Hypothalamus (tissue), 51 donors: ENCODE measurements around the gene IPPK.

Source experiments
- DNase-seq, 51 donors: peaks; one replicate each; lab custom pipeline; 2025; lab: John Stamatoyannopoulos, UW

IPPK gene

DNA sequence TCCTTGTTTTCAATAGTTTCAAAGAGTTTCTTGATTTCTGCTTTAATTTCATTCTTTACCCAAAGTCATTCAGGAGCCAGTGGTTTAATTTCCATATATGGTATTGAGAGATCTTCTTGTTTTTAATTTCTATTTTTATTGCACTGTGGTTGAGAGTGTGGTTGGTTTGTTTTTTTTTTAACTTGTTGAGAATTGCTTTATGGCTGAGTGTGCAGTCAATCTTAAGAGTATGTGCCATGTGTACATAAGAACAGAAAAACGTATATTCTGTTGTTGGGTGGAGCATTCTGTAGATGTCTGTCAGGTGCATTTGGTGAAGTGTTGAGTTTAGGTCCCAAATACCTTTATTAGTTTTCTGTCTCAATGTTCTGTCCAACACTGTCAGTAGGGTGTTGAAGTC is 26.7 kb upstream of the IPPK start:
- no peak for DNase-seq

DNA sequence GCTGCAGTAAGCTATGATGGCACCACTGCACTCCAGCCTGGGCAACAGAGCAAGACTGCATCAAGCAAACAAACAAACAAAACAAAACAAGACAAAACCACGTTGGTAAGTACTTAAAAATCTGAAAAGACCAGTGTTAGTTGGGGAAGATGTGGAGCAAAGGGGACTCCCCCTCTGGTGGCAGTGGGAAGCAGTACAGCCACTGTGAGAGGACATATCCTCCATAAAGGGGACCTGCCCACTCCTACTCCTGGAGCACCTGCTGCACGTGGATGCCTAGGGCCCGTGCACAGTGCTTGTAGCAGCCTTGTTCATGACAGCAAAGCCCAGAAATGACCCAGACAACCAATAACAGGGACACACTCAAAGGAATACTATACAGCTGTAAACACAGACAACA is 17.0 kb upstream of the IPPK start:
- no peak for DNase-seq

DNA sequence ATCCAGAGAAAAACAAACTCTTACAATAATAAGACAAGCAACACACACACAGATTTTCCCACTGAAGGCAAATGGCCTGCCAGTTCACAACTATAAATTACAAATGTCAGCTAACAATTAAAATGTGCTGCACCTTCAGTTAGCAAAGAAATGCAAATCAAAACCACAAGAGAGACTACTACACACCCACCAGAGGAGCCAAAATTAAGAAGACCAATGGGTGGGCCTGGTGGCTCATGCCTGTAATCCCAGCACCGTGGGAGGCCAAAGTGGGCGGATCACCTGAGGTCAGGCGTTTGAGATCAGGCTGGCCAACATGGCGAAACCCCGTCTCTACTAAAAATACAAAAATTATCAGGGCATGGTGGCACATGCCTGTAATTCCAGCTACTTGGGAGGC is 15.1 kb upstream of the IPPK start:
- no peak for DNase-seq

DNA sequence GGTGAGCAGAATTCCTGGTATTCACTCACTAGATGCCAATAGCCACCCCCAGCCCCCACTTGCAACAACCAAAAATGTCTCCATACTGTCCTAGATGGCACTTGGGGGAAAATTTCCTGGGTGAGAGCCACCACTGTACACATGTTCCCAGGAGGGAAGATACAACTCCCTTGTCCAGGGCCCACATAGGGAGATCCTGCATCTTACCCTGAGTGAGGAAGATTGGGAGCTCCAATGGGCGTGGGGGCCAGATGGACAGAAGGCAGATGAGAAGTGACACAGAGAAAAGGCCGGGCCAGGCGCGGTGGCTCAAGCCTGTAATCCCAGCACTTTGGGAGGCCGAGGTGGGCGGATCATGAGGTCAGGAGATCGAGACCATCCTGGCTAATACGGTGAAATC is 12.3 kb upstream of the IPPK start:
- no peak for DNase-seq

DNA sequence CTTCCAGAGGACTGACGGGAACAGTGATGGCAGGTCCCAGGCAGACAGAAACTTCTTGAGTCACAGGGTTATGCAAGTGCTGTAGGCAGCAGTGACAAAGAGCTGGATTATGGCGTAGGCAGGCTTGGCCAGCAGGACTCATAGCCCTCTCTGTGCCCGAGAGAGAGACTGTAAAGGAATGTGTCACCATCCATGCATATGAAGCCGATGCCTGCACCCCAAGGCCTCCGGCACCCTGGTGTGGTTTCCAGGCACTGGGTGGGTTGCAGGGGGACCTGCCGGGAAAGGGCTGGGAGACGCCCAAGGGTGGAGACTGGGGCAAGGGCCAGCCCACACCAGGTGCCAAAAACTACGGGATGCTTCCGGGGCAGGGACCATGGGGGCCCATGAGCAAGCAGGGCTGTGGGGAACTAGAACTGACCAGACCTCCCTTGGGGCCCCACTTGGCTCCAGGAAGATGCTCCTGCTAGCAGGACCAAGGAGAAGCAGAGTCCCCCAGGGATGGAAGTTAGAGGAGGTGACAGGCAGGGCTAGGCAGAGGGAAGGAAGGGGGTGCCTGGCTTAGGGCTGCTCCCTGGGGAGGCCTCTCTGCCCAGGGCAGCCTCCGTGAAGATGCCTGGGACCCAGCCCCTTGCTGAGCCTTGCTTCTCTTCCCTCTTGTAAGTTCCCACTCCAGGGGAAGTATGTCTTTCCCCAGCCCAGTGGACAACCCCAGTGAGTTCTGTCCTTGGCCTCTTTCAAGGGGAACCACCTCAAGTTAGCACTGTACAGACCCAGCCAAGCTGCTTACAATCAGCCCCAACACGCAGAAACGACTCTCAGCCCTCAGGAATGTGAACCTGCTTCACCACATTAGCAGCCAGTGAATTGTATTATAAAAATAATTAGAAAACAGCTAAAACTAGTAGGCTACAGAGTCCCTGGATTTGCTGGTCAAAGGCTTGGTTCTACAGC is 10.5 kb upstream of the IPPK start:
- no peak for DNase-seq

DNA sequence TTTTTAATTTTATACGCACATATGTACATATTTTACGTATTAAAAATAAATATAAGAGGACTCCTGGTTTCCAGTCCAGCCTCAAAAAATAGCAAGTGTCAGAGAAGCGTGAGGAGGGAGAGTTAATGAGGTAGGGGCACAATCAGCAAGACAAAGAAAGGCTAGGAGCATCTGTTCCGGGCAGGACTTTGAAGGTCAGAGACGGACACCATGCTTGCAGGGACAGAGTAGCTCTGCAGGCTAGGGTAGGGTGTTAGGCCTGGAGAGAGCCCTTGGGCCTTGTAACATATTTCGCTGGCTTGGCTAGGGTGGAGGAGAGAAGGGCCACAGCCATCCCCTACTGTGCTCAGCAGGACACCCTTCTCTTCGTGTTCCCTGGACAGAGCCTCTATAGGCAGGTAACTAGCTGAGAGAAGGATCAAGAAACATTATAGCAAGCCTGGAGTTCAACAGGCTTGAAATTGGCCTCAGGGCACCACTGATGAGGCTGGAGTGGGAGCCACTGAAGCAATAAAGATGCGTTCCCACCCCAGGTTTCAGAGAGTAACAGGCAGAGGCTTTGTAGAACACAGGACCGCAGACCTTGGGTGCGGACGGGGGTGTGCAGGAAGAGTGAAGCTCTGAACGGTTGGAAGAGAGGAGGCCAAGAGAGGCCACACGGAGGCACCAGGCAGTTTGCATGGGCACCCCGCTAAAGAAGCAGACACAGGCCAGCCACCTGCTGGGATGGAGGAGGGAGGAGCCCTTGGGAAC is 9.7 kb upstream of the IPPK start:
- no peak for DNase-seq

DNA sequence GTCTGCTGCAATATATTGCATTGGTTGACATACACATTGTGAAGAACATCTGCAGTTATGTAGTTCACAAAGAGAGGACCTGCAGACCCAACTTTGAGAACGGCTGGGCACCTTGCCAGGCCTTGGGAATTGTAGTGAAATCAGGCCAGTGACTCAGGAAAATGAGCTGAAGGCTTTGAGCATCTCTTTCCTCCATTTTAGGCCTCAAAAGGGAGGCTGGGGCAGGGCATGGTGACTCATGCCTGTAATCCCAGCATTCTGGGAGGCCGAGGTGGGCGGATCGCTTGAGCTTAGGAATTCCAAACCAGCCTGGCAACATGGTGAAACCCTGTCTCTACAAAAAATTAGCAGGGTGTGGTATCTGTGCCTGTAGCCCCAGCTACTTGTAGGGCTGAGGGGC is 1.4 kb upstream of the IPPK start:
- peak in 6 of 51 donors; percentile 11 to 36 (median 18) for DNase-seq

DNA sequence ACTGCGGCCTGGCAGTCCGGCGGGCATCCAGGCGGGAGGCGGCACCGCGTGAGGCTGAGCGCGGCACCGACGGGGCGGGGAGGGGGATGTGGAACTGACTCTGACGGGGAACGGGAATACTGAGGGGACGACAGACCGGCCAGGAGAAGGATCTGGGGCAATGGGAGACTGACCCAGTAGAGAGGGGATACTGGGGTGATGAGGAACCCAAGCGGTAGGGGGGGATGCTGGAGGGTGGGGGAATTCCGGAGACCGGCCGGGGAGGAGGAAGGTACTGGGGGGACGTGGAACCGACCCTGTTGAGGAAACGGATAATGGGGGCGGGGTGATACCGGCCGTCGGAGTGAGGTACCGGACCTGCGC is 423 bp downstream of the IPPK start:
- peak in 2 of 51 donors; percentile 17 to 25 for DNase-seq

DNA sequence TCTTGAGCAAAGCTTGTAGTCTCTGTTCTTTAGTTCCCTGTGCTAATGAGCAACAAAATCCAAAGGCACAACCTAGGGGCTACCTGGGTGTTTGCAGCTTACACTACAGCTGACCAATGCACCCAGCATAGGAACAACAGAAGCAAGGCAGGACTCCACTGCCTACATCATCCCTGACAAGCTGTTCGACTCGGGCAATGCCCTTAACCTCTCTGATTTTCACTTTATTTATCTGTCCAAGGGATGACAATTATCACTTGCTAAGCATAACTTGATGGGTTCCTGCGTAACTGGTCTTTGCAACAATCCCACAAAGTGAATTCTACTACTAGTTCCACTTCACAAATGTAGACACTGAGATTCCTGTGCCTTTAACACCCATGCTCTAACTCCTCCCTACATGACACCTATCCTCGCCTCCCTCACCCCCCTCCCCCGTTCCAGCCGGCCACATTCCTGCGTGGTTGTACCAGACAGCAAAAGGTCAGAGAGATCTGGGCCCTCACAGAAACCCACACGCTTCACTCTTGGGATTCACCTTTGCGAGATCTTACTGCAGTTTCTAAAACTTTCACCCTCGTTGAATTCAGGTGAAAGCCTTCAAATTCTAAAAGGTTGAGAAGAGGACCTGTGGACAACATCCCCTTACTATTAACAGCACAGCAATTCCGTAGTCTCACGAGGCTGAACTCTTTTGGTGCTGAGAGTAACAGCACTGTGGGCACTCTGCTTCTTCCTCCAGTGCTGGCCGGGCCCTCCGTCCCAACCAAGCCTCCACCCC is 995 bp downstream of the IPPK start:
- DNase-seq, result peak in 1 of 51 donors; percentile 11

DNA sequence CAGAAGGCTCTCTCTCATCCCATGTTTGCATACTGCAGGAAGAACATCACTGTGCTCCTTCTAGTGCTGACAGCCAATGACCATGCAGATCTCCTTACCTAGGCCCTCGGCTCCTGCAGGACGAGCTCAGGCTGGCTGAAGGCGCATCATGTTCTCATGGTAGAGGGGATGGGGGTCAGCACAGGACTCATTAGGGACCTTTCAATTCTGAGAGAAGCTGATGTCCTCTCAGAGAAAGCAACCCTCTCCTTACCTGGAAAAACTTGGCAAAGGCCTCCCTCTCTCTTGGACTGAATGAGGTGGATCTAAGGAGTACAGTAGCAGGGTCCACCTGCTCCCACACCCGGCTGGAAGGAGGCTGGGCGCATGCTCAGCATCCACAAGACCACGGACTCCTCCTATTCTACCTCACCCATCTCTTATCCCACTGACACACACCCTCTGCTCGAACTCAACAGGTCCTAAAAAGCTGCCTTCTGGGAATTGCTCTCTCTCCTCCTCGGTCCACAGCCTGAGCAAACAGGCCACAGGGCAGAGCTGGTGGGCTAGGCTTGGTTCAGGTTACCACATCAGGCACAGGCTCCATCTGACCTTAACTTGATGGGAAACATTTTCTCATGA is 2.9 kb downstream of the IPPK start:
- DNase-seq, result no peak

DNA sequence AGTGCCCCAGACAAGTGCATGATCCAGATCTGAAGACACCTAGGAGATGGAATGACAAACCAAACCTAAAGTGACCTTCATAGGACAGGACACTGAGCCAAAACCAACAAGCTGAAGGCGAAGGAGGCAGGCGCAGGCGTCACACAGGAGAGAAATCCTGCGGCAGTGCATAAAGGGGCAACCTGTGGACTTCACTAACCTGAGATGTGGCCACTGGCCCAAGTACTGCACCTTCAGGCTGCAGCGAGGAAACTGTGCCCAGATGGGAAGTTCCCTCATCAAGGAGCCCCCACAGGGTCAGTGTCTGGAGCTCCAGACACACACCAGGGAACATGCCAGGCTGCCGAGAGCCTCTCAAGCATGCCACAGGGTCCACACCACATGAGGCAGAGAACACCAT is 3.7 kb downstream of the IPPK start:
- no peak for DNase-seq

DNA sequence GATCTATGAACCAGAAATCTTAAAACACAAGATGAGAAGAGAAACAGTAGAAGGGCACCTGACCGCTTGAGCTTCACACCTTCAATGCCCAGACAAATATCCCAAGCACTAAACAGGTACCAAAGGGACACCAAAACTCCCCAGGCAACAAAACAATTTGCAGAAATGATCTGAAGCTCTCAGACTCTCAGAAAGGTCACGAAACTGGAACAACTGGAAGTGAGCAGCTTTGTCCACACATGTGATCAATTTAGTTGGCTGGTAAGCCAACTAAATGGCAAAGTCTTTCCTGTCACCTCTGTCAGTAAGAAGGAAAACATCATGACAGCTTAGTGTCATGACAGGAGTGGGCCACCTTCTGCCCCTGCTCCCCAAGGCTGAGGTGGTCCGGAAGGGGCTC is 4.1 kb downstream of the IPPK start:
- DNase-seq, result no peak

DNA sequence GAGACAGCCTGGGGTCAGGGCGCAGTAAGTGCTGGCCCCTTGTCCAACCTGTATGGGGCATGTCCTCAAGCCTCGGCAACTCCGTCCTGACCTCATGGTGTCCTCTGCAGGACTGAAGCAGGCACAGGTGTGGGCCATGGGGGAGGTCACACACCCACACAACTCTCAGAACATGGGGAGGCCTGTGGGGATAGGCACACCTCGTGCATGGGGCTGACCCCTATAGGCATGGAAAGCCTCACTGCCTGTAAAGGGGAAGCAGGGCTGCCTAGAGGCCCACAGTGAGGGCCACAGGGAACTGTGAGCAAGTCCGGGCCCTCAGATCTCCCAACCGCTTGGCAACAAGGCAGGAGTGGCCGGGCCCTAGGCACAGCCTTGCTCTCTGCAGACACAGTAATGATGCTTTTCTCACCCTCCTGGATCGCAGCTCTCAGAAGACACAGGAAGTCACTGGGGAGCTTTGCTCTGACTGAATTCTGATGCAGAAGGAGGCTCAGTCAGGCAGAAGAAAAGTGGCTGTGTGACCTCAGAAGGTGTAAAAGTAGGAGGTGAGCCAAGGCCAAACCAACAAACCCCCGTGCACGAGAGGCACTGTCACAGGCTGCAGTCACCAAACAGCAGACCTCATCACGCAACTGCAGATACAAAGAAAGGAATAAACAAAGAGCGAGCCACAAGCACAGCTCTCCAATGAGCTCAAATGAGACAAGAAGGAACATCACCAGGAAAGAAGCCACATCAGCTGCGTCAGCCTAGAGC is 5.4 kb downstream of the IPPK start:
- peak in 15 of 51 donors; percentile 20 to 56 (median 27) for DNase-seq

DNA sequence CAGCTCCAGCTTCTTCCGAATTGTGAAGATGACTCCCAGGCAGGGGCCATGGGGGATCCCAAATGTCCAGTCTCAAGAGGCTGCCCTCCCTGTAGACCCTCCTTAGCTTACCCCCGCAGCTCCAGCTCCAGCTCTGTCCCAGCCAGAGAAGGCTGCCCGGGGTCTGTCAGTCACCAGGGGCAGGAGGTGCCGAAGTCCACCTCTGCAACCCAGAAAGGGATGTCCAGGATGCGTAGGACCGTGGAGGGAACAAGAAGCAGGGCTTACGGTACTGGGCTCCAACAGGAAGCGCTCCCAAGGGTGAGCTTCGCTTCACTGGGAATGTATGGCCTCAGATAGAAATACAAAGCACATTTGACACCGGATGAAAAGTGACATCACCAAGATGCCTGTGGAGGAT is 6.0 kb downstream of the IPPK start:
- DNase-seq, result peak in 1 of 51 donors; percentile 13

DNA sequence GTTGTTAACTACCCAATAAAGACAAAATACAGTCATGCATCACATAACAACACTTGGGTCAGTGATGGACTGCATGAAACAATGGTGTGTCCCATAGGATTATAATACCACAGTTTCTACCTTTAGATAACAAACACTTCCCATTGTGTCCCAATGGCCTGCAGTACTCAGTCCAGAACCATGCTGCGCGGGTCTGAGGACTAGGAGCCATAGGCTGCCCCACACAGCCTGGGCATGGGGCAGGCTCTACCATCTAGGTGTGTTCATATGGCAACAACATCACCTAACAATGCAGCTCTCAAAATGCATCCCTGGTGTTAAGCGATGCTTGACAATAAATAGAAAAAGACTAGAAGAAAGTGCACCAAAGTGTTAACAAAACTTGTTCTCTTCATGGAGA is 6.8 kb downstream of the IPPK start:
- DNase-seq, result no peak

DNA sequence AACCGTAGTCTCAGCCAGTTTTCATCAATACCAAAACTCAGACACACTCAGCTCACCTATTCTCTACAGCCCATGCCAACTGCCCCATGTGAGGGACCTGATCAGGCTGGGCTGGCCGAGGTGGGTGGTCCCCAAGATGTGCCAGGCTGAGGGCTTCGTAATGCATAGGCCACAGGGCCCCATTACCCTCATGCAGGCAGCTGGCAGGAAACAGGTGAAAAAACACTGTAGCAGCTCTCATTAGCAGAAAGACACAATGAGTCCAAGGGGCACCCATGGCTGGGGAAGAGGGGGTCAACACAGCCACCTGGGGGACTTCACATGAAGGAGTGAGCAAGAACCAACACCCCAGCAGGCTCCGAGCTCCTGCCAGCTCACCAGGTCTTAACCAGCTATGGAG is 8.2 kb downstream of the IPPK start:
- no peak for DNase-seq

DNA sequence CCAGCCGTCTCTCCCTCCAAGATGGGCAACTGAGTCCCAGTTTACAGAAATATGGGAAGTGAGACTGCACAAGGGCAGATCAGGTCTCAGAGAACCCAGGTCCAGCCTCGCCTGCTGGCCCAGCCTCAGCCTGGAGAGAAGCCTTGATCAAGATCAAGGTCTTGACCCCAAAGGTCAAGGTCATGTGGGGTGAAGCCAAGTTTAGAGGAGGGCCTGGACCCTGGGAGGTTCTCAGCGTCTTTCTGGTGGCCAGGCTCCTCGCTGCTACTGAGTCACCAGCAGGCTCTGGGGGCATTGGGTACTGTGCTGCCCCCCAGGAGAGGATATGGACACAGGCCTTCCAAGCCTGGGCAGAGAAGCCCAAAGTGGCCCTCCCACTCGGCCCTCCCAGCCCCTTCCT is 8.8 kb downstream of the IPPK start:
- DNase-seq, result no peak

DNA sequence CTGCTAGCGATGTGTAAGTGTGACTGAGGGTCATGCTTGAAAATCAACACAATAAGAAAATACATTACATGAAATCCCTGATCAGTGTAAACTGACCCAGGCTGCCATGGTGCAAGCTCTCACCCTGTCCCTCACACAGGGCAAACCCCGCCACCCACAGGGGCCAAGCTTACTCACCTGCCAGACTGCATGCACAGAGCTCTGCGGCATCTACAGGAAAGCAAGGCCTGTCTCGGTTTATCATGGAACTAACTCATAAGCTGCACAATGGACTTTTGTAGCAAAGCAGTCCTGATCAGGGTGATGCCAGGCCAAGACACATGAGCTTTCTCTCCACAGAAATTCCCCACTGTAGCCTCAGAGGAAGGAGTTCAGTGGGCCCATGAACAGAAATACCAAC is 9.7 kb downstream of the IPPK start:
- peak in 11 of 51 donors; percentile 14 to 39 (median 23) for DNase-seq

DNA sequence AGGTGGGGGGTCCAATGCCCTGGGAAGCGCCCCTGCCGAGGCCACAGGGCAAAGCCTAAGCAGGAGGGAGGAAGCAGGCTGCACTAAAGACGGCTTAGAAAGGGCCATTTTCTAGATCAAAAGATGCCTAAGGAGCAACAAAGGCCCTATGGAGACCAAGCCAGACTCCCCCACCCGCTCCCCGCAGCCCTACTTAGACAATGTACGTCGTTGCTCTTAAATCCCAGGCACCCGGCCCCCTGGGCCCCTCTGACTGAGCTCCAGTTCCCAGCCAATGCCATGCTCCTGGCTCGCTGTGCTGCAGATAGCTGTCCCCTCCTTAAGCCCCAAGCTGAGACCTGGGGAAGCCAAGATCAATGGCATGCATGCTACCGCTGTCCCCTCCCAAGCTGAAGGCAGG is 10.3 kb downstream of the IPPK start:
- DNase-seq, result no peak

DNA sequence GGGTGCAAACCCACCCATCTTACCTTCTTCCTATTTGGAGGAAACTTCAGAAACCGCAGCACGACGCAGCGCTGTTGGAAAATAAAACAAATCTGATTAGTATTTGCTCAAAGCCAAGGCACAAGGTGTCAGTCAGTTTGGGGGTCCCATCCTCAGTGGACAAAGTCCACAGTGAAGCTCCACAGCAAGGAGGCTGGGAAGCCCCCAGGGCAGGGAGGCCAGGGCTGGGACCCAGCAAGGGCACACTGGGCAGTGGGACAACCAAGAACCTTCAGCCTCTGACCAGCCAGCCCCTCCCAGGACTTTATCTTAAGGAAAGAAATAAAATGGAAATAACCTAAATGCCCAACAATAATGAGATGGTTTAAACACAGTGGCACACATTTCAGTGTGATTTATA is 11.3 kb downstream of the IPPK start:
- DNase-seq, result no peak
